Lung (tissue), 12 donors: ENCODE measurements around the gene QRFP. TPM values are rescaled to one million over a fixed set of nuclear protein-coding genes. Genes with fewer than 3 reads are reported as not detected.

Experiments
- ATAC-seq: fragments of 200-7000 bp; cut with Tn5 transposase; one replicate; pipeline ENCODE4 v1.9.1; 2020; ENCODE audit warnings: moderate number of reproducible peaks; ENCODE audit not compliant: insufficient read depth, low FRiP score
- DNase-seq, 3 donors: peaks; one replicate each; pipeline ENCODE4 v3.0.0-alpha.2; 2013 to 2017
- H3K27ac ChIP-seq, 2 donors: one replicate each; pipeline ENCODE4 v1.5.1; 2013; ENCODE audit warnings: mild to moderate bottlenecking in 2 of 2, moderate library complexity in 2 of 2, control low read depth in 1 of 2, inconsistent platforms in 1 of 2, low read depth in 1 of 2, low read length in 1 of 2
- H3K27me3 ChIP-seq, 3 donors: one replicate each; pipeline ENCODE4 v1.5.1; 2013; ENCODE audit warnings: low read length in 2 of 3; ENCODE audit not compliant: control insufficient read depth in 3 of 3, insufficient read depth in 3 of 3
- H3K36me3 ChIP-seq, 4 donors: one replicate each; pipeline ENCODE4 v1.5.1; 2013; ENCODE audit warnings: low read length in 4 of 4, mild to moderate bottlenecking in 1 of 4, moderate library complexity in 1 of 4; ENCODE audit not compliant: control insufficient read depth in 4 of 4, insufficient read depth in 4 of 4
- H3K4me1 ChIP-seq, 5 donors: one replicate each; pipeline ENCODE4 v1.5.1; 2013; ENCODE audit warnings: low read length in 5 of 5, mild to moderate bottlenecking in 2 of 5, moderate library complexity in 1 of 5; ENCODE audit not compliant: control insufficient read depth in 5 of 5, insufficient read depth in 5 of 5
- H3K4me3 ChIP-seq: one replicate; pipeline ENCODE4 v1.5.1; 2013; ENCODE audit warnings: mild to moderate bottlenecking, control low read depth, moderate library complexity
- H3K9ac ChIP-seq, 2 donors: one replicate each; pipeline ENCODE4 v1.5.1; 2013; ENCODE audit warnings: low read length in 2 of 2, control low read depth in 1 of 2; ENCODE audit not compliant: insufficient read depth in 1 of 2
- H3K9me3 ChIP-seq, 4 donors: one replicate each; pipeline ENCODE4 v1.5.1; 2013; ENCODE audit warnings: low read length in 3 of 4, mild to moderate bottlenecking in 1 of 4, moderate library complexity in 1 of 4; ENCODE audit not compliant: control insufficient read depth in 4 of 4, insufficient read depth in 3 of 4
- CTCF ChIP-seq: IDR thresholded peaks from 2 replicates; pipeline ENCODE4 v1.5.1; 2012; ENCODE audit warnings: mild to moderate bottlenecking; ENCODE audit errors: control extremely low read depth, extremely low read depth
- WGBS, 2 donors: extraction: QIAGEN DNeasy Blood & Tissue Kit; methylation state at CpG; one replicate each; pipeline ENCODE4 v1.1.7; 2013; 5-methylcytosine and 5-hydroxymethylcytosine counted together
- polyA plus RNA-seq, 2 donors: library from polyadenylated mRNA; stranded (reverse); fragments of 200-250 nt; gene quantifications; one replicate each; pipeline ENCODE4 v1.2.1, GENCODE V29; 2013
- total RNA-seq, 2 donors: library from RNA; depleted of rRNA in 1 of 2; stranded (reverse); fragments of >200 nt in 1 of 2; gene quantifications; one replicate each; pipeline ENCODE4 v1.2.1, GENCODE V29; 2014 to 2021
- donor health status: control.
- donor health status: control.
- donor health status: Bipolar disorder and iron deficiency.
- donor health status: healthy.
- donor health status: DM: yes; HTN: yes; CAD: no.

QRFP gene
- total and polyA plus RNA-seq, 4 donors = 0.13 to 0.16 TPM; not detected in 2

- Histone ChIP-seq H3K27ac (no peak overlapping the region), H3K9me3 (no peaks in the 10 kb centered on the region), H3K4me3 (no peak overlapping the region), H3K27me3 (peaks cover 0 to 14% (median 2%) of the 10 kb centered on the region in 3 donors), H3K36me3 (no peaks in the 10 kb centered on the region), H3K9ac (no peak overlapping the region), H3K4me1 (no peaks in the 10 kb centered on the region)
- no peak for TF ChIP-seq CTCF
- WGBS, 2 donors = 66 to 82% methylated on average over 17 of the region's 17 CpGs
- DNase-seq = no peak
- no peak for ATAC-seq
Measured at GRCh38 chr9:130900701-130901497, 4.3 kb upstream of the QRFP start.

- 69 to 79% methylated on average over 25 of the region's 25 CpGs for WGBS, 2 donors
- H3K4me1 ChIP-seq = peaks cover 0 to 3% (median 0%) of the 10 kb centered on the region in 5 donors
- H3K27me3 ChIP-seq = peaks cover 0 to 9% (median 2%) of the 10 kb centered on the region in 3 donors
- H3K9ac ChIP-seq = no peak overlapping the region
- no peak for TF ChIP-seq CTCF
- H3K4me3 ChIP-seq = no peak overlapping the region
- no peaks in the 10 kb centered on the region for H3K36me3 ChIP-seq
- no peak for ATAC-seq
- no peak for DNase-seq
- no peaks in the 10 kb centered on the region for H3K9me3 ChIP-seq
- H3K27ac ChIP-seq = no peak overlapping the region
Measured at GRCh38 chr9:130899051-130899748, 2.6 kb upstream of the QRFP start.

- Histone ChIP-seq H3K9me3 (no peaks in the 10 kb centered on the region), H3K4me1 (peaks cover 0 to 6% (median 0%) of the 10 kb centered on the region in 5 donors), H3K27me3 (peaks cover 0 to 9% (median 2%) of the 10 kb centered on the region in 3 donors), H3K27ac (no peak overlapping the region), H3K36me3 (peaks cover 0 to 4% (median 0%) of the 10 kb centered on the region in 4 donors), H3K4me3 (no peak overlapping the region), H3K9ac (no peak overlapping the region)
- 72 to 76% methylated on average over 4 of the region's 4 CpGs for WGBS, 2 donors
- DNase-seq (no peak), ATAC-seq (no peak)
- TF ChIP-seq CTCF = no peak
Measured at GRCh38 chr9:130898552-130898852, 1.9 kb upstream of the QRFP start.
